Transverse colon (tissue), 4 donors: ENCODE data around the gene RDM1. TPM values are rescaled to one million over a fixed set of nuclear protein-coding genes. Genes with fewer than 3 reads are reported as not detected.

Source experiments
- DNase-seq: peaks from one replicate; pipeline ENCODE4 v3.0.0-alpha.2; 2019
- H3K27ac ChIP-seq, 4 donors: fragments of 200-600 bp; sonication (generic); 2 replicates each; pipeline ENCODE4 v1.5.1; 2016 to 2018; ENCODE audit warnings: inconsistent platforms in 4 of 4
- H3K27me3 ChIP-seq: fragments of 200-600 bp; sonication (generic); 2 replicates; pipeline ENCODE4 v1.5.1; 2017; ENCODE audit warnings: inconsistent platforms
- H3K36me3 ChIP-seq, 4 donors: fragments of 200-600 bp; sonication (generic); 2 replicates each; pipeline ENCODE4 v1.5.1; 2017 to 2019; ENCODE audit warnings: inconsistent platforms in 4 of 4
- H3K4me1 ChIP-seq, 4 donors: fragments of 200-600 bp; sonication (generic); 2 replicates each; pipeline ENCODE4 v1.5.1; 2017 to 2020; ENCODE audit warnings: inconsistent platforms in 4 of 4
- H3K4me3 ChIP-seq, 4 donors: fragments of 200-600 bp; sonication (generic); 1 replicate in 1 of 4; 2 replicates in 3 of 4; pipeline versions ENCODE4 v1.5.1 to v1.6.1; 2017 to 2019; ENCODE audit warnings: inconsistent platforms in 4 of 4
- H3K9me3 ChIP-seq, 2 donors: fragments of 200-600 bp; sonication (generic); 2 replicates each; pipeline ENCODE4 v1.5.1; 2017 to 2019; ENCODE audit warnings: inconsistent platforms in 2 of 2
- CTCF ChIP-seq, 5 experiments: fragments of 200-600 bp in 3 of 5; fragments of 450-650 bp in 2 of 5; sonication (generic) in 3 of 5; IDR thresholded peaks; 1 replicate in 2 of 5; 2 replicates in 3 of 5; pipeline ENCODE4 v1.5.1; 2016 to 2017; ENCODE audit warnings: antibody characterized with exemption in 5 of 5, inconsistent platforms in 3 of 5, mild to moderate bottlenecking in 2 of 5, moderate library complexity in 1 of 5
- EP300 ChIP-seq: sonication (generic); formaldehyde crosslinking; IDR thresholded peaks from one replicate; pipeline ENCODE4 v1.6.1; 2017; ENCODE audit warnings: antibody characterized with exemption, low read depth
- POLR2A ChIP-seq: fragments of 450-650 bp; IDR thresholded peaks from one replicate; pipeline ENCODE4 v1.6.1; 2016; ENCODE audit warnings: antibody characterized with exemption, mild to moderate bottlenecking, moderate library complexity
- POLR2AphosphoS5 ChIP-seq, 3 donors: sonication (generic); formaldehyde crosslinking; IDR thresholded peaks; one replicate each; pipeline ENCODE4 v1.6.1; 2016; ENCODE audit warnings: antibody characterized with exemption in 3 of 3
- WGBS, 2 donors: methylation state at CpG; one replicate each; pipeline ENCODE4 v1.1.5; 2018; ENCODE audit warnings: low coverage in 1 of 2; 5-methylcytosine and 5-hydroxymethylcytosine counted together
- in situ Hi-C, 4 donors: fragments of 200-750 bp; cut with MboI; loops; one replicate each; pipeline versions ENCODE4 v1.15.0 to v1.15.1; 2017; ENCODE audit warnings: low sequenced_read_pairs in 3 of 4, low pct_ligation_motif_present in 1 of 4, low pct_unique_long_range_greater_than_20kb in 1 of 4
- intact Hi-C: fragments of 100-400 bp; cut with DNase I; formaldehyde crosslinking; loops from one replicate; pipeline ENCODE4 v1.15.1; 2023; ENCODE audit warnings: low total_unique reads
- total RNA-seq, 4 donors: library from RNA; depleted of rRNA; stranded (reverse); fragments of >200 nt; gene quantifications; one replicate each; pipeline ENCODE4 v1.1.0, GENCODE V29; 2016

The RDM1 gene
- total RNA-seq, 4 donors from 2014 or later: 39.2 TPM; not detected in 3

DNA sequence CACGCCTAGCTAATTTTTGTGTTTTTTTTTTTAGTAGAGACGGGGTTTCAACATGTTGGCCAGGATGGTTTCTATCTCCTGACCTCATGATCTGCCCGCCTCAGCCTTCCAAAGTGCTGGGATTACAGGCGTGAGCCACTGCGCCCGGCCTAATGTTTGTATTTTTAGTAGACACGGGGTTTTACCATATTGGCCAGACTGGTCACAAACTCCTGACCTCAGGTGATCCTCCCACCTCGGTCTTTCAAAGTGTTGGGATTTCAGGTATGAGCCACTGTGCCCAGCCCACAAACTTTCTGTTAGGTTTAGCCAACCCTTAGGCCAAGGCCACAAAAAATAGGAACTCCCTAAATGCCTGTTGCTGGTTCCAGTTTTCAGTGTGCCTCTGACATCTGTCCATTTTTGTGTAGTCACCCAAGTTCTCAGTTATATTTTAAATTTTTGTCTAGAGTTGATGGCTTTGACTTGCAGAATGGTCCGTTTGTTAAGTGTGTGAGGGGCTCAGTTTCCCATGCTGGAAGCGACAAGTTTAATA lies 38.0 kb upstream of the RDM1 start:
- no peaks in the 10 kb centered on the region for H3K9me3 ChIP-seq
- H3K27ac ChIP-seq: no peak overlapping the region
- DNase-seq: no peak
- 75 to 82% methylated on average over 2 to 10 of the region's 10 CpGs for WGBS, 2 donors
- H3K4me1 ChIP-seq: peaks cover 0 to 17% (median 11%) of the 10 kb centered on the region in 4 donors
- in situ Hi-C loops (loop anchor here in 3 of 4 donors (5.0 to 25.0 kb wide), 2 partner anchors 179 to 519 kb away; partner anchors contain the start of gene ZNHIT3 (in 2 of the 3)), intact Hi-C loops (no loop called here)
- no peak overlapping the region for H3K4me3 ChIP-seq
- TF ChIP-seq CTCF (IDR thresholded peaks at IDR 0.05): no peak
- no peak for TF ChIP-seq POLR2A
- no peak for TF ChIP-seq EP300
- no peak for TF ChIP-seq POLR2AphosphoS5 (IDR thresholded peaks at IDR 0.05)
- no peaks in the 10 kb centered on the region for H3K27me3 ChIP-seq
- no peaks in the 10 kb centered on the region for H3K36me3 ChIP-seq

- Histone ChIP-seq H3K4me3 (no peak overlapping the region), H3K27ac (no peak overlapping the region), H3K9me3 (no peaks in the 10 kb centered on the region), H3K36me3 (no peaks in the 10 kb centered on the region), H3K4me1 (peaks cover 0 to 6% (median 5%) of the 10 kb centered on the region in 4 donors), H3K27me3 (peaks cover 6% of the 10 kb centered on the region)
- intact Hi-C loops: no loop called here
- in situ Hi-C loops: loop anchor here in 3 of 4 donors (5.0 to 25.0 kb wide), 2 partner anchors 182 to 522 kb away; partner anchors contain the start of gene ZNHIT3 (in 2 of the 3)
- TF ChIP-seq EP300 (no peak), POLR2AphosphoS5 (IDR thresholded peaks at IDR 0.05) (no peak), CTCF (IDR thresholded peaks at IDR 0.05) (no peak), POLR2A (no peak)
- WGBS, 2 donors: 85 to 100% methylated on average over 1 to 7 of the region's 7 CpGs
- no peak for DNase-seq
Measured at GRCh38 chr17:35965272-35965671, 34.7 kb upstream of the RDM1 start.

DNA sequence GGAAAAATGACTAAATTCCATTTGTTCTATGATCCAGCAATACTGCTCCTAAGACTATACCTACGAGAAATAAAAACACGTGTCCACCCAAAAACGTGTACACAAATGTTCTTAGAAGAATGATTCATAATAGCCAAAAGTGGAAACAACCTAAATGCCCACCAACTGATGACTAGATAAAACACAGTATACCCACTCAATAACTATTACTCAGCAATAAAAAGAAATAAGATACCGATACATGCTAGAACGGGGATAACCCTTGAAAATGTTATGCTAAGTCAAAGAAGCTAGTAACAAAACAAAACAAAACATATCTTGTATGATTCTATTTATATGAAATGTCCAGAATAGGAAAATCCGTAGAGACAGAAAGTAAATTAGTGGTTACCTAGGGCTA lies 33.1 kb upstream of the RDM1 start:
- TF ChIP-seq EP300 (no peak), POLR2A (no peak), POLR2AphosphoS5 (IDR thresholded peaks at IDR 0.05) (no peak), CTCF (IDR thresholded peaks at IDR 0.05) (no peak)
- no peak for DNase-seq
- WGBS, 2 donors: 70 to 74% methylated on average over 5 to 6 of the region's 6 CpGs
- H3K4me3 ChIP-seq: no peak overlapping the region
- intact Hi-C loops: no loop called here
- peaks cover 18% of the 10 kb centered on the region for H3K27me3 ChIP-seq
- no peaks in the 10 kb centered on the region for H3K4me1 ChIP-seq
- H3K27ac ChIP-seq: no peak overlapping the region
- H3K36me3 ChIP-seq: no peaks in the 10 kb centered on the region
- in situ Hi-C loops: loop anchor here in 2 of 4 donors (25.0 kb wide), 1 partner anchor 524 kb away; the partner anchor contains the start of gene ZNHIT3 (in 2 of the 2)
- no peaks in the 10 kb centered on the region for H3K9me3 ChIP-seq

DNA sequence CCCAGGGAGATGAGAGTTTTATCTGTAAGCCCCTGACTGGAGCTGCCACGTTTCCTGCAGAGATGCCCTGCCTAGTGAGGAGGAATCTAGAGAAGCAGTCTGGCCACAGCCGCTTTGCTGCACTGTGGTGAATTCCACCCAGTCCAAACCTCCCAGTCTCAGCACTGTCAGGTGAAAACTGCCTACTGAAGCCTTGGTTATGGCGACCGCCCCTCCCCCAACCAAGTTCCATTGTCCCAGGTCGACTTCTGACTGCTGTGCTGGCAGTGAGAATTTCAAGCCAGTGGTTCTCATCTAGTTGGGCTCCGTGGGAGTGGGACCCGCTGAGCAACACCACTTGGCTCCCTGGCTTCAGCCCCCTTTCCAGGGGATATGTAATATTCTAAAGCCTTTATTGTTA lies 23.1 kb upstream of the RDM1 start:
- no peak for TF ChIP-seq EP300
- TF ChIP-seq POLR2A: no peak
- 71% methylated on average over 7 of the region's 7 CpGs; no CpG with 5 or more reads in 1 of the 2 donors for WGBS, 2 donors
- in situ Hi-C loops (loop anchor here in 2 of 4 donors (25.0 kb wide), 1 partner anchor 534 kb away; the partner anchor contains the start of gene ZNHIT3 (in 2 of the 2)), intact Hi-C loops (no loop called here)
- no peak overlapping the region for H3K27ac ChIP-seq
- no peak for DNase-seq
- no peaks in the 10 kb centered on the region for H3K27me3 ChIP-seq
- H3K36me3 ChIP-seq: no peaks in the 10 kb centered on the region
- no peaks in the 10 kb centered on the region for H3K4me1 ChIP-seq
- no peak overlapping the region for H3K4me3 ChIP-seq
- H3K9me3 ChIP-seq: no peaks in the 10 kb centered on the region

DNA sequence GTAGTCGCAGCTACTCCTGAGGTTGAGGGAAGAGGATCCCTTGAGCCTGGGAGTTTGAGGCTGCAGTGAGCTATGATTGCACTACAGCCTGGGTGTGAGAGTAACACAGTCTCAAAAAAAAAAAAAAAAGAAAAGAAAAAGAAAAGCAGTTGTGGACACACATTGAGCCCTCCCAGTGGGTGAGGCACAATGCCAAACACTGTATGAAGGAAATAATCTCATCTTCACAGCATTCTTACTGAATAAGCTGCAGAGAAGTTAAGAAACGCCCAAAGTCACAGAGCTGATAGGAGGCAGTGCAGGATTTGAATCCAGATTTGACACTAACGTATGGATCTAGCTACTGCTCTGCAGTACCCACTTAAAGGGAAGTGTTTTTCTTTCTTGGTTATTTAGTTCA lies 18.8 kb upstream of the RDM1 start:
- Histone ChIP-seq H3K36me3 (no peaks in the 10 kb centered on the region), H3K9me3 (no peaks in the 10 kb centered on the region), H3K4me1 (peaks cover 0 to 4% (median 0%) of the 10 kb centered on the region in 4 donors), H3K4me3 (no peak overlapping the region), H3K27ac (no peak overlapping the region), H3K27me3 (no peaks in the 10 kb centered on the region)
- 46 to 75% methylated on average over 2 to 3 of the region's 3 CpGs for WGBS, 2 donors
- TF ChIP-seq POLR2A: no peak
- no peak for TF ChIP-seq CTCF (IDR thresholded peaks at IDR 0.05)
- no peak for TF ChIP-seq EP300
- TF ChIP-seq POLR2AphosphoS5 (IDR thresholded peaks at IDR 0.05): no peak
- no peak for DNase-seq
- intact Hi-C loops: no loop called here
- in situ Hi-C loops: no loop called here
